Heart left ventricle (tissue), 16 donors: ENCODE results near the gene IGFBP6. TPM values are rescaled to one million over a fixed set of nuclear protein-coding genes. Genes with fewer than 3 reads are reported as not detected.

Experiments
- ATAC-seq, 4 donors: fragments of 200-7000 bp; cut with Tn5 transposase; one replicate each; pipeline ENCODE4 v1.9.1; 2020 to 2022; ENCODE audit warnings: moderate library complexity in 4 of 4, mild to moderate bottlenecking in 3 of 4, moderate number of reproducible peaks in 1 of 4
- DNase-seq, 5 donors: peaks; one replicate each; pipeline ENCODE4 v3.0.0-alpha.2; 2020
- H3K27ac ChIP-seq, 12 donors: fragments of 200-600 bp; sonication (generic) in 4 of 12; one replicate each; pipeline versions ENCODE4 v1.5.0 to v1.8.0; 2016 to 2022; ENCODE audit warnings: mild to moderate bottlenecking in 2 of 12
- H3K27me3 ChIP-seq, 9 donors: fragments of 200-600 bp; sonication (generic) in 2 of 9; one replicate each; pipeline versions ENCODE4 v1.5.1 to v1.8.0; 2016 to 2022; ENCODE audit warnings: mild to moderate bottlenecking in 3 of 9
- H3K36me3 ChIP-seq, 9 donors: fragments of 200-600 bp; sonication (generic) in 2 of 9; one replicate each; pipeline versions ENCODE4 v1.5.0 to v1.8.0; 2018 to 2022; ENCODE audit warnings: mild to moderate bottlenecking in 2 of 9
- H3K4me1 ChIP-seq, 12 donors: fragments of 200-600 bp; sonication (generic) in 4 of 12; one replicate each; pipeline versions ENCODE4 v1.5.0 to v1.8.0; 2016 to 2022; ENCODE audit warnings: mild to moderate bottlenecking in 3 of 12
- H3K4me3 ChIP-seq, 12 donors: fragments of 200-600 bp; sonication (generic) in 4 of 12; one replicate each; pipeline versions ENCODE4 v1.5.0 to v1.8.0; 2017 to 2022; ENCODE audit warnings: mild to moderate bottlenecking in 9 of 12, moderate library complexity in 4 of 12
- H3K9me3 ChIP-seq, 12 donors: fragments of 200-600 bp; sonication (generic) in 4 of 12; one replicate each; pipeline versions ENCODE4 v1.5.0 to v1.8.0; 2016 to 2022; ENCODE audit warnings: mild to moderate bottlenecking in 1 of 12
- CTCF ChIP-seq, 12 donors: fragments of 200-600 bp; sonication (generic) in 4 of 12; IDR thresholded peaks; one replicate each; pipeline versions ENCODE4 v1.5.0 to v1.8.0; 2018 to 2022; ENCODE audit warnings: antibody characterized with exemption in 12 of 12, mild to moderate bottlenecking in 5 of 12
- POLR2A ChIP-seq, 2 donors: fragments of 450-650 bp; IDR thresholded peaks; one replicate each; pipeline ENCODE4 v1.6.1; 2017; ENCODE audit warnings: antibody characterized with exemption in 2 of 2, mild to moderate bottlenecking in 2 of 2, moderate library complexity in 2 of 2
- WGBS, 4 donors: extraction: QIAGEN DNeasy Blood & Tissue Kit in 2 of 4; methylation state at CpG; one replicate each; pipeline versions ENCODE4 v1.1.5 to v1.1.7; 2013 to 2018; 5-methylcytosine and 5-hydroxymethylcytosine counted together
- intact Hi-C, 10 donors: fragments of 100-400 bp; cut with DNase I; formaldehyde crosslinking; loops; one replicate each; pipeline versions ENCODE4 v1.11.1 to v1.14.2; 2022
- polyA plus RNA-seq, 2 donors: library from polyadenylated mRNA; stranded (reverse); fragments of 200-250 nt; gene quantifications; one replicate each; pipeline ENCODE4 v1.2.3, GENCODE V29; 2013
- total RNA-seq, 9 donors: library from RNA; depleted of rRNA in 2 of 9; stranded (reverse); fragments of >200 nt in 2 of 9; fragmentation: NEBNext Ultra II Directional in 3 of 9; extraction: Animal tissue kit (Norgen Biotek cat#: 25700) in 3 of 9; gene quantifications; one replicate each; pipeline versions ENCODE4 v1.1.0 to v1.2.4, GENCODE V29; 2016 to 2023
- donor health status: ischemic (EF 13 %, LVEDD 7.1; RV severe dilation, severe dysfunction).
- donor health status: healthy with polysubstance abuse.
- donor health status: DM: no; HTN: yes; CAD: no.
- donor health status: DM: no; HTN: no; CAD: no.
- donor health status: ischemic (EF 25% LVEDD 6.9; RV normal size, moderate dysfunction).
- donor health status: ischemic (EF 25% LVEDD 5.7; RV mildly dilated, moderate dysfunction).
- donor health status: healthy.
- donor health status: DM: yes; HTN: yes; CAD: no.
- donor health status: ischemic (EF 35%, LVEDD 5.7; RV mildly dilated, moderate dysfunction).
- donor health status: nonischemic (EF 11% LVEDD 7.7; RV severe dilation, severe dysfunction).
- donor health status: DM: yes; HTN: yes; CAD: no.
- donor health status: PGD.
- donor health status: ischemic (EF 29% LVEDD 5.4; RV normal size, mild dysfunction).
- donor health status: nonischemic (EF 23%, LVEDD 6.1; RV moderate dilation, normal function).

IGFBP6 gene
- total and polyA plus RNA-seq, 11 donors, result 18.3 to 132 (median 42.6) TPM

DNA sequence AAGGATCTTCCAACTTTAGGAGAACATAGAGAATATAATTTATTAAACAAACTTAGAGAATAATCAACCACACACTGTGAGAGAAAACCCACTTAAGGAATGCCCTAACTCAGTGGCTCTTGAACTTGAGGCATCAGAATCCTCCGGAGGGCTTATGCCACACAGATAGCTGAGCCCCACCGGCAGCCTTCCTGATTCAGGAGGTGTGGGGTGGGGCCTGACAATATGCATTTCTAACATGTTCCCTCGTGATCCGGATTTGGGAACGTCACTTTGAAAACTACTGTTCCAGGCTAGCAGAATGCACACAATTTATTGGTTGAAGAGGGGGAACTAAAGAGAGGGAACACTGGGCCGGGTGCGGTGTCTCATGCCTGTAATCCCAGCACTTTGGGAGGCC lies 3.8 kb downstream of the IGFBP6 start:
- Histone ChIP-seq H3K36me3 (peaks cover 0 to 26% (median 10%) of the 10 kb centered on the region in 9 donors), H3K27ac (no peak overlapping the region), H3K27me3 (no peaks in the 10 kb centered on the region), H3K4me1 (peaks cover 3 to 60% (median 30%) of the 10 kb centered on the region in 12 donors), H3K9me3 (no peaks in the 10 kb centered on the region), H3K4me3 (no peak overlapping the region)
- no peak for DNase-seq
- WGBS, 4 donors, result 81 to 88% (median 85%) methylated on average over 7 of the region's 7 CpGs
- intact Hi-C loops, result no loop called here
- ATAC-seq, result no peak
- no peak for TF ChIP-seq POLR2A (IDR thresholded peaks at IDR 0.05)
- no peak for TF ChIP-seq CTCF (IDR thresholded peaks at IDR 0.05)

DNA sequence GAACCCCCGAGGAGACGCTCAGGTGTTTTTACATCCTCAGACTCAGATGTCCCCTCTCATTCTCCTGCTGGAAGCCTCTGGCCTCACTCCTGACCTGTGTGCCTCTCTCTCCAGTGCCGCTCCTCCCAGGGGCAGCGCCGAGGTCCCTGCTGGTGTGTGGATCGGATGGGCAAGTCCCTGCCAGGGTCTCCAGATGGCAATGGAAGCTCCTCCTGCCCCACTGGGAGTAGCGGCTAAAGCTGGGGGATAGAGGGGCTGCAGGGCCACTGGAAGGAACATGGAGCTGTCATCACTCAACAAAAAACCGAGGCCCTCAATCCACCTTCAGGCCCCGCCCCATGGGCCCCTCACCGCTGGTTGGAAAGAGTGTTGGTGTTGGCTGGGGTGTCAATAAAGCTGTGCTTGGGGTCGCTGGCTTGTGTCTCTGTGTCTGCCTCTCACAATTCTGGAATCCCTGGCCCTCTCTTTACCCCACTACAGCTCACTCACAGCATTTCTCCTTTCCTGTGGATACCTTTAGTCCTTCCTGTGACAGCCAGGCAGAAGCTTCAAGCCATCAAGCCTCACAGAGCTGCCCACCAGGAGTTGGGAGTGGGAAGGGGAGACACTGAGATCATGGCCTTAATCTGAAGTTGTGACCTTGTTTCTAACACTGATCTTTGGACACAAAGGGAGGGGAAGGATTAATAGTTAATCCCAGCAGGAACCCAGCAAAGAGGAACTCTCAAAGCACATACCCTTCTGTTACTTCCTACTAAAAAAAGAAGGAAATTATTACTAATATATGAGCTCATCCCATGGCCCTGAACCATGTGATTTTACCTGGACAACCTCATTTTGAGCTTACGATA lies 4.7 kb downstream of the IGFBP6 start:
- peaks cover 0 to 26% (median 10%) of the 10 kb centered on the region in 9 donors for H3K36me3 ChIP-seq
- peak overlapping the region in 1 of 12 donors; percentile 69 for H3K27ac ChIP-seq
- no peaks in the 10 kb centered on the region for H3K9me3 ChIP-seq
- DNase-seq, result no peak
- intact Hi-C loops, result no loop called here
- no peaks in the 10 kb centered on the region for H3K27me3 ChIP-seq
- no peak for ATAC-seq
- 87 to 91% (median 90%) methylated on average over 12 of the region's 12 CpGs for WGBS, 4 donors
- peaks cover 3 to 52% (median 23%) of the 10 kb centered on the region in 12 donors for H3K4me1 ChIP-seq
- no peak for TF ChIP-seq CTCF (IDR thresholded peaks at IDR 0.05)
- TF ChIP-seq POLR2A (IDR thresholded peaks at IDR 0.05), result no peak
- H3K4me3 ChIP-seq, result no peak overlapping the region

GRCh38 chr12:53102883-53103807 lies 5.7 kb downstream of the IGFBP6 start, which contains the start of gene SOAT2:
Gene SOAT2, plus strand, starts transcription at chr12:53103486. Its CDS starts 92 bp downstream, at chr12:53103578.
- TF ChIP-seq POLR2A (IDR thresholded peaks at IDR 0.05) (no peak), CTCF (IDR thresholded peaks at IDR 0.05) (no peak)
- ATAC-seq (no peak), DNase-seq (no peak)
- WGBS, 4 donors, result 85 to 92% (median 88%) methylated on average over 16 to 23 of the region's 23 CpGs
- Histone ChIP-seq H3K36me3 (peaks cover 0 to 26% (median 10%) of the 10 kb centered on the region in 9 donors), H3K27ac (peak within 1 kb of the TSS in 1 of 12 donors; percentile 69), H3K4me1 (peaks cover 2 to 42% (median 22%) of the 10 kb centered on the region in 12 donors), H3K9me3 (no peaks in the 10 kb centered on the region), H3K27me3 (no peaks in the 10 kb centered on the region), H3K4me3 (no peak within 1 kb of the TSS)
- intact Hi-C loops, result no loop called here
